Placental epithelial cell (primary cell): ENCODE data around the gene CEP128. TPM values are rescaled to one million over a fixed set of nuclear protein-coding genes. Genes with fewer than 3 reads are reported as not detected.

ENCODE experiments used
- small RNA-seq: library from RNA; depleted of rRNA; stranded (forward); fragments of <200 nt; gene quantifications from one replicate; pipeline ENCODE3, GENCODE V24; 2012
- total RNA-seq: library from RNA; depleted of rRNA; stranded (reverse); fragments of >200 nt; gene quantifications from 2 replicates; pipeline ENCODE4 v1.2.3, GENCODE V29; 2012

CEP128 gene
- total RNA-seq = 3.9 and 7.5 TPM in 2 replicates

GRCh38 chr14:80941241-80942185, at the start of gene CEP128:
TSS of gene CEP128 (minus strand) at chr14:80941738.

DNA sequence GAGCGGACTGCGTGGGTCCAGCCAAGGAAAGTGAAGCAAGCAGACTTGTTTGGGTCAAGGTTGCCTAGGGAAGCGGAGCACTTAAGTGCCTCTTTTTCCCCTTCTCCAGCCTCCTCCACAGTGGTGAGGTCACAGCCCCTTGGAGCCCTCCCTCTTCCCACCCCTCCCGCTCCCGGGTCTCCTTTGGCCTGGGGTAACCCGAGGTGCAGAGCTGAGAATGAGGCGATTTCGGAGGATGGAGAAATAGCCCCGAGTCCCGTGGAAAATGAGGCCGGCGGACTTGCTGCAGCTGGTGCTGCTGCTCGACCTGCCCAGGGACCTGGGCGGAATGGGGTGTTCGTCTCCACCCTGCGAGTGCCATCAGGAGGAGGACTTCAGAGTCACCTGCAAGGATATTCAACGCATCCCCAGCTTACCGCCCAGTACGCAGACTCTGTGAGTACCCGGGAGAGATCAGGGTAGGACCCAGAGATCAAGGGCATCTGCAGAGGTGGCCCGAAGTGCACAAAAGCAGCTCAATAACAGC, 13.9 kb upstream of the CEP128 start, which contains the start of gene TSHR:
Gene TSHR, plus strand, starts transcription at position 206 of the 526 bp plus-strand sequence. Its CDS starts 60 bp downstream, at position 266.

Small RNA genes lying within 50 kb of the gene (small RNA-seq; reads per million reads assigned to genes)
- not detected for gene AC022404.1

Other genes with a start within 250 kb of the CEP128 start
- 0.22 and 1.2 TPM in 2 replicates for gene TSHR, start 13.9 kb upstream of the CEP128 start, total RNA-seq